CD4-positive, alpha-beta T cell treated with Interferon alpha-2 for 1 hour (primary cell): ENCODE measurements around the gene TTC39A.
"Not testable (repeated sequence)": the region's sequence is repeated elsewhere in the genome, so short reads cannot be mapped to it uniquely, and the experiment has no call there.

Experiments used
- DNase-seq, 2 donors: peaks; one replicate each; pipeline ENCODE4 v3.0.0-alpha.2; 2020 to 2022

Gene TTC39A

GRCh38 chr1:51264451-51264850, 65.9 kb downstream of the TTC39A start:
- DNase-seq: no peak

DNA sequence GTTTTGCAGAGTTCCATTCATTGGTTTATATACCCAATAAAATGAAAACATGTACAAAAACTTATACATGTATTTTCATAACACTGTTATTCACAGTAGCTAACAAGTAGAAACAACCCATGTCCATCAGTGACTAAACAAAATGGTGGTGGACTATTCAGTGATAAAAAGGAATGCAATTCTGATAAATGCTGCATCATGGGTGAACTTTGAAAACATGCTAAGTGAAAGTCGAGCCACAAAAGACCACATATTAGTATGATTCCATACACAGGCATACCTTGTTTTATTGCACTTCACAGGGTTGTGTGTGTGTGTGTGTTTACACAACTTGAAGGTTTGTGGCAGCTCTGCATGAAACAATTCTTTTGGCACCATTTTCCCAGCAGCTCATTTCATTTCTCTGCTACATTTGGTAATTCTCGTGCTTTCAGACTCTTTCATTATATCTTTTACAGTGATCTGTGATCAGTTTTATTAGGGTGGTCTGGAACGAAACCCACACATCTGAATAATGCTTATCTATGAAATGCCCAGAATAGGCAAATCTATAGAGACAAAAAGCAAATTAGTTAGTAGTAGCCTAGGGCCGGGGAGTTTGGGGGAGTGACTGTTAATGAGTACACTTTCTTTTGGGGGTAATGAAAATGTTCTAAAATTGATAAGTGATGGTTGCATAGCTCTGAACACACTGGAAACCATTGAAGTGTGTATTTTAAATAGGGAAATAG, 67.0 kb downstream of the TTC39A start:
- DNase-seq: no peak

DNA sequence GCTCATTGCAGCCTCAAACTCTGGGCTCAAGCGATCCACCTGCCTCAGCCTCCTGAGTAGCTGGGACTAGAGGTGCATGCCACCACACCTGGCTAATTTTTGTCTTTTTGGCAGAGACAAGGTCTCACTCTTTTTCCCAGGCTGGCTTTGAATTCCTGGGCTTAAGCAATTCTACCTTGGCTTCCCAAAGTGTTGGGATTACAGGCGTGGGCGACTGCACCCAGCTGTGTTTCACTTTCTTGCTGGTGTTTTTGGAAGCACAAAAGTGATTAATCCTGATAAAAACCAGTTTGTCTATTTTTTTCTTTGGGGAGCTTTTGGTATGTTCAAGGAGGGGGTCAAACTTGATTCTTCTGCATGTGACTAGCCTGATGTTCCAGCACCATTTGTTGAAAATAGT, 75.0 kb downstream of the TTC39A start:
- no peak for DNase-seq

GRCh38 chr1:51253691-51254090, 76.7 kb downstream of the TTC39A start:
- no peak for DNase-seq

- no peak for DNase-seq
These were observed 78.0 kb downstream of the TTC39A start for GRCh38 chr1:51252366-51252765.

GRCh38 chr1:51251165-51251564, 79.2 kb downstream of the TTC39A start:
- not testable (repeated sequence) for DNase-seq

GRCh38 chr1:51250729-51251128, 79.6 kb downstream of the TTC39A start:
- DNase-seq: not testable (repeated sequence)

GRCh38 chr1:51249445-51249844, 80.9 kb downstream of the TTC39A start:
- no peak for DNase-seq

DNA sequence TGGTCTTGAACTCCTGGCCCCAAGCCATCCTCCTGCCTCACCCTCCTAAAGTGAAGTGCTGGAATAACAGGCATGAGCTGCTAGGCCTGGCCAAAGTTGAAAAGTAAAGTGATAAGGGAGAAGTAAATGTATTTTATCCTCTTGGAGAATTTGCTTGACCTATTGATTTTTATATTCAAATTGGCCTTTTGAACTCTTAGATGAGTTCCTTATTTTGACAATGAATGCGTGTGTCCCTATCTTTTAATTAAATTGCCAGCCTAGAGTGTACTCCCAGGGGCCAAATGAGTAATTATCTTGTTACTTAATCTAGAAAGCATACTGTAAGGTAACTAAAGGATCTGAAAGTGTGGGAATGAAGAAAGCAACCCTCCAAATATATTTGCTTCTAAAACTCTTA, 82.9 kb downstream of the TTC39A start:
- no peak for DNase-seq

- DNase-seq: no peak
These were observed 83.3 kb downstream of the TTC39A start for GRCh38 chr1:51247022-51247421.

DNA sequence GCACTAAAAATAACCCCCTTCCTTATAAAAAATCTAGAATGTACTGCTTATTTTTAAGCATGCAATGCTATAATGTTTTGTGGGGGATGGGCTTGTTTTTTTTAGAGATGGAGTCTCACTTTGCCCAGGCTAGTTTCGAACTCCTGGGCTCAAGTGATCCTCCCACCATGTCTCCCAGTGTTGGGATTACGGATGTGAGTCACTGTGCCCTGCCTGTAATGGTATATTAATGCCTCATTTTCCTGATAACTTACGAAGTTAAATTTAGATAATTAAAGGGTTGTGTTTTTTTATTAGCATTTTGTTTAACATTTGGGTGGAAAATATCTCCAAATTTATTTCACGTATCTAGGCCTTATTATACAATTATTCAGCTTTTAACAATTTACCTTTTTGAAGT, 87.8 kb downstream of the TTC39A start:
- DNase-seq: no peak

- DNase-seq: no peak
These were observed 89.2 kb downstream of the TTC39A start for GRCh38 chr1:51241119-51241518.

- DNase-seq: no peak
These were observed 90.3 kb downstream of the TTC39A start for GRCh38 chr1:51240084-51240483.

DNA sequence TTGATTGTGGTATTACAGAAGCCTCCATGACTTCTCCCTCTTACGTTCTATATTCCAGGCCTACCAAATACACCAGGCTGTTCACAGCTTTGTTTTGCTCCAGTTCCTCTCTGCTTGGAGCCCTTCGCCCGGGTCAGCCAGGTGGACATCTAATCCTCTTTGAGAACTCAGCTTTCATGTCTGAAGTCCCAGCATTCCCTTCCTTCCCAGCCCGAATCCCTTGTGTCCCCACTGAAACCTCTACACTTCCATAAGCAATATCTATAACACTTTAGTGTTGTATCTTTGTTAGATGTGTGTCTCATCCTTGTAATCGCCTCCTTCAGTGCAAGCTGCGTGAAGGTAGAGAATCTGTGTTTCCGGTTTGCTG, 92.3 kb downstream of the TTC39A start:
- DNase-seq: no peak

DNA sequence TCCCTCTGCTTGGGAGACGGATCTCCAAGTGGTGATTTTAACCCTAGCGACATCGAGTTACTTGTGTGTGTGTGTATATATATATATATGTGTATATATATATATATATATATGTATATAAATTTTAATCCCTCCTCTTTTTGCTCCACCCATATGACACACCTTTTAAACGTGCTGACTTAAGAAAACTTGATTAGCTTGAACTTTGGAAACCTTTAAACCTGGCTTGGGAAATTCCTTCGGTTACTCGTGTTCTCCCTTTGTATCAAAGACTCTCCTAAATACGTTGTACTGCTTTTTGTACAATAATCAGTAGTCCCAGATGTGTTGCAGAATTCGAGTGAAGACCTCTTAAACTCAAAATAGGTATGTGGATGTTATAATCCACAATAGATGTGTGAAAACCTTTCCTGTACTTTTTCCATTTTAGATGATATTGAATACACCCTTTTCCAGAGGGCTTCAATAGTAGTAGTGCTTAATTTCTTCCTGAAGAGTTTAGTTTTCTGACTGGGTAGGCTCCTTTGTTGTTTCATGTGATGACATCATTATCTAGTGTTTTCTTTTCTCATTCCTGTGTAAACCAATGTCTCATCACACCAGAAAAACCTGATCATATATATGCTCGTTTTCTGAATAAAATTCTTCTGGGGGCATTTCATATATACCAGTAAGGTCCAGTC, 92.9 kb downstream of the TTC39A start:
- DNase-seq: no peak
